DOHH2 (cell line): ENCODE measurements around the gene COA5.

Source experiments
- H3F3A ChIP-seq: fragments of 200-600 bp; sonication (generic), shearing (Covaris generic); 2 replicates; pipeline ENCODE4 v1.6.0; 2016; ENCODE audit warnings: antibody characterized with exemption, mild to moderate bottlenecking; ENCODE audit not compliant: control insufficient read depth, insufficient read depth
- H3K27ac ChIP-seq: fragments of 200-600 bp; sonication (generic); 2 replicates; pipeline ENCODE4 v1.5.1; 2014; ENCODE audit warnings: low read depth, mild to moderate bottlenecking, low read length, moderate library complexity
- H3K27me3 ChIP-seq: fragments of 200-600 bp; sonication (generic); 2 replicates; pipeline ENCODE4 v1.6.1; 2014; ENCODE audit warnings: mild to moderate bottlenecking, low read length, mixed read lengths; ENCODE audit not compliant: control insufficient read depth
- H3K36me3 ChIP-seq: fragments of 200-600 bp; sonication (generic); 2 replicates; pipeline ENCODE4 v1.6.1; 2014; ENCODE audit warnings: mild to moderate bottlenecking, low read length, moderate library complexity, mixed read lengths; ENCODE audit not compliant: control insufficient read depth
- H3K4me1 ChIP-seq: fragments of 200-600 bp; sonication (generic); 2 replicates; pipeline ENCODE4 v1.6.1; 2014; ENCODE audit warnings: mild to moderate bottlenecking, low read length, mixed read lengths; ENCODE audit not compliant: control insufficient read depth
- H3K4me2 ChIP-seq: fragments of 200-600 bp; sonication (generic); 2 replicates; pipeline ENCODE4 v1.6.0; 2014; ENCODE audit warnings: mild to moderate bottlenecking, low read length, moderate library complexity
- H3K4me3 ChIP-seq: fragments of 200-600 bp; sonication (generic); 2 replicates; pipeline ENCODE4 v1.5.1; 2014; ENCODE audit warnings: mild to moderate bottlenecking, low read length, mixed read lengths
- H3K79me2 ChIP-seq: fragments of 200-600 bp; sonication (generic); 2 replicates; pipeline ENCODE4 v1.6.1; 2014; ENCODE audit warnings: mild to moderate bottlenecking, low read length, mixed read lengths; ENCODE audit not compliant: control insufficient read depth
- H3K9me2 ChIP-seq: fragments of 200-600 bp; sonication (generic); replicated peaks from 2 replicates; pipeline ENCODE4 v1.6.1; 2014; ENCODE audit warnings: mild to moderate bottlenecking, low read length, mixed read lengths; ENCODE audit not compliant: control insufficient read depth
- H3K9me3 ChIP-seq: fragments of 200-600 bp; sonication (generic); 2 replicates; pipeline ENCODE4 v1.6.1; 2014; ENCODE audit warnings: antibody characterized with exemption, low read length, mixed read lengths; ENCODE audit not compliant: control insufficient read depth, insufficient read depth
- H4K20me1 ChIP-seq: fragments of 200-600 bp; sonication (generic); 2 replicates; pipeline ENCODE4 v1.6.0; 2014; ENCODE audit warnings: low read depth, mild to moderate bottlenecking, antibody characterized with exemption, low read length, moderate library complexity; ENCODE audit not compliant: control insufficient read depth, insufficient read depth
- EZH2phosphoT487 ChIP-seq: fragments of 200-600 bp; sonication (generic); IDR thresholded peaks from 2 replicates; pipeline ENCODE4 v1.6.1; 2017; ENCODE audit warnings: borderline replicate concordance, mild to moderate bottlenecking, antibody characterized with exemption, low read length, moderate library complexity, mixed read lengths
- TF ChIP-seq, protein P1 (sequence below): fragments of 200-600 bp; sonication (generic); IDR thresholded peaks from one replicate; pipeline ENCODE4 v1.5.1; 2014; ENCODE audit warnings: antibody characterized with exemption, mild to moderate bottlenecking, low read depth, low read length; ENCODE audit not compliant: poor library complexity, severe bottlenecking

The COA5 gene

DNA sequence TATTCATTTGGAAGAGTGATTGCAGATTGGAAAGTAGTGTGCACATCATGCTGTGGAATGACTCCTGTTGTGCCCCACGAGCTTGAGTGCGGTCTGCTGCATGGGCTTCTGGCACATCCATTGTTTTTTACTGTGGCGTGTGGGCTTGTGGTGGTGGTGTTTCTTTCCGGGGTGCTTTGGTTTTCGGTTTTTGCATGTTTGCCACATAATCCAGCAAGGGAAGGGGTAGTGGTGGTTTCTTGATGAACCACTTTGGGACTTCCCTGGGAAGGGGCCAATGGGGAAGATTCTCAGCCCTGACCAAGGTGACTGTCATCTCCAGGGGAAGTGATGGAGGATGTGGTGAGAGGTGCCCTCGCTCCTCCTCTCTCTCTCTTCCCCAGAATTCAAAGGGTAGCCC, 57.0 kb downstream of the COA5 start:
- Histone ChIP-seq H3K27ac (no peak overlapping the region), H3K4me3 (no peak overlapping the region), H3K79me2 (no peaks in the 10 kb centered on the region), H3K27me3 (no peaks in the 10 kb centered on the region), H3K9me2 (no peaks in the 10 kb centered on the region), H3F3A (no peaks in the 10 kb centered on the region), H3K4me2 (no peak overlapping the region), H3K9me3 (no peaks in the 10 kb centered on the region), H3K4me1 (peaks cover 45% of the 10 kb centered on the region), H4K20me1 (no peaks in the 10 kb centered on the region), H3K36me3 (peaks cover 14% of the 10 kb centered on the region)
- no peak for TF ChIP-seq EZH2phosphoT487
- TF ChIP-seq, protein P1, sequence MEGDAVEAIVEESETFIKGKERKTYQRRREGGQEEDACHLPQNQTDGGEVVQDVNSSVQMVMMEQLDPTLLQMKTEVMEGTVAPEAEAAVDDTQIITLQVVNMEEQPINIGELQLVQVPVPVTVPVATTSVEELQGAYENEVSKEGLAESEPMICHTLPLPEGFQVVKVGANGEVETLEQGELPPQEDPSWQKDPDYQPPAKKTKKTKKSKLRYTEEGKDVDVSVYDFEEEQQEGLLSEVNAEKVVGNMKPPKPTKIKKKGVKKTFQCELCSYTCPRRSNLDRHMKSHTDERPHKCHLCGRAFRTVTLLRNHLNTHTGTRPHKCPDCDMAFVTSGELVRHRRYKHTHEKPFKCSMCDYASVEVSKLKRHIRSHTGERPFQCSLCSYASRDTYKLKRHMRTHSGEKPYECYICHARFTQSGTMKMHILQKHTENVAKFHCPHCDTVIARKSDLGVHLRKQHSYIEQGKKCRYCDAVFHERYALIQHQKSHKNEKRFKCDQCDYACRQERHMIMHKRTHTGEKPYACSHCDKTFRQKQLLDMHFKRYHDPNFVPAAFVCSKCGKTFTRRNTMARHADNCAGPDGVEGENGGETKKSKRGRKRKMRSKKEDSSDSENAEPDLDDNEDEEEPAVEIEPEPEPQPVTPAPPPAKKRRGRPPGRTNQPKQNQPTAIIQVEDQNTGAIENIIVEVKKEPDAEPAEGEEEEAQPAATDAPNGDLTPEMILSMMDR: no peak

GRCh38 chr2:98550165-98550564, 58.1 kb downstream of the COA5 start:
- H3K9me2 ChIP-seq: no peaks in the 10 kb centered on the region
- no peaks in the 10 kb centered on the region for H3K9me3 ChIP-seq
- H3K79me2 ChIP-seq: no peaks in the 10 kb centered on the region
- H3K4me2 ChIP-seq: no peak overlapping the region
- no peak overlapping the region for H3K4me3 ChIP-seq
- no peaks in the 10 kb centered on the region for H3F3A ChIP-seq
- H3K27ac ChIP-seq: no peak overlapping the region
- H3K4me1 ChIP-seq: peaks cover 37% of the 10 kb centered on the region
- TF ChIP-seq EZH2phosphoT487: no peak
- TF ChIP-seq, protein P1: no peak
- no peaks in the 10 kb centered on the region for H4K20me1 ChIP-seq
- H3K27me3 ChIP-seq: no peaks in the 10 kb centered on the region
- peaks cover 9% of the 10 kb centered on the region for H3K36me3 ChIP-seq
